ENCODE data around the gene TNFSF9.

TNFSF9 gene

GRCh38 chr19:6530386-6531162 is at the start of gene TNFSF9:
TNFSF9 (plus strand) TSS chr19:6531026; CDS start chr19:6531037, 11 bp downstream.
- DNase-seq, result peak; percentile 6

- DNase-seq, result no peak
Observed at GRCh38 chr19:6481541-6482342, 49.1 kb upstream of the TNFSF9 start, which contains the start of gene DENND1C. DENND1C (minus strand) TSS chr19:6481787; CDS start chr19:6481695, 92 bp downstream.

- no peak for DNase-seq
Observed at GRCh38 chr19:6482343-6482686, 48.5 kb upstream of the TNFSF9 start.

GRCh38 chr19:6483235-6483634 is 47.6 kb upstream of the TNFSF9 start:
- no peak for DNase-seq

GRCh38 chr19:6484230-6484629 is 46.6 kb upstream of the TNFSF9 start:
- no peak for DNase-seq

GRCh38 chr19:6484831-6485230 is 46.0 kb upstream of the TNFSF9 start:
- no peak for DNase-seq

- no peak for DNase-seq
Observed at GRCh38 chr19:6489278-6490061, 41.4 kb upstream of the TNFSF9 start.

GRCh38 chr19:6490134-6490533 is 40.7 kb upstream of the TNFSF9 start:
- DNase-seq, result no peak

GRCh38 chr19:6491802-6492592 is 38.8 kb upstream of the TNFSF9 start:
- no peak for DNase-seq

- no peak for DNase-seq
Observed at GRCh38 chr19:6494438-6495036, 36.3 kb upstream of the TNFSF9 start.

- DNase-seq, result no peak
Observed at GRCh38 chr19:6495947-6496346, 34.9 kb upstream of the TNFSF9 start.

- DNase-seq, result no peak
Observed at GRCh38 chr19:6498294-6499036, 32.4 kb upstream of the TNFSF9 start.

GRCh38 chr19:6499052-6499790 is 31.6 kb upstream of the TNFSF9 start:
- no peak for DNase-seq

- no peak for DNase-seq
Observed at GRCh38 chr19:6500837-6501739, 29.7 kb upstream of the TNFSF9 start.

- no peak for DNase-seq
Observed at GRCh38 chr19:6501740-6502648, 28.8 kb upstream of the TNFSF9 start, which contains the start of gene TUBB4A. TUBB4A (minus strand) TSS chr19:6502309; CDS start chr19:6502212, 97 bp downstream.

GRCh38 chr19:6503407-6504201 is 27.2 kb upstream of the TNFSF9 start:
- DNase-seq, result no peak
